ENCODE data around the gene H3-3A. TPM values are rescaled to one million over a fixed set of nuclear protein-coding genes. Genes with fewer than 3 reads are reported as not detected.
A peak's percentile ranks its signal among the peaks of the same experiment; 100 is the strongest.

H3-3A gene
- total RNA-seq, 1 donor from 2014 or later, result 214 TPM

- Histone ChIP-seq H3K27ac (peak overlapping the region; percentile 96 to 97), H3K36me3 (peaks cover 0 to 18% of the 10 kb centered on the region in 2 donors), H3K4me3 (peak overlapping the region; percentile 69 to 91), H3K27me3 (no peaks in the 10 kb centered on the region), H3K4me1 (peaks cover 0 to 27% of the 10 kb centered on the region in 2 donors), H3K9me3 (no peaks in the 10 kb centered on the region)
- peak; percentile 21 to 79 for DNase-seq (ENCODE audit: low spot score in 2 of 2)
- TF ChIP-seq CTCF (IDR thresholded peaks at IDR 0.05), result no peak
- intact Hi-C loops (cut with DNase I), result loop anchor here (1.0 to 5.0 kb wide), 5 partner anchors 28 to 180 kb away; partner anchors contain the start of genes ACBD3, SDE2 and TMEM63A
These were observed 517 bp upstream of the H3-3A start for GRCh38 chr1:226061841-226062557.

- Histone ChIP-seq H3K4me1 (peaks cover 0 to 38% of the 10 kb centered on the region in 2 donors), H3K27ac (peak overlapping the region; percentile 96 to 97), H3K36me3 (peaks cover 0 to 23% of the 10 kb centered on the region in 2 donors), H3K9me3 (no peaks in the 10 kb centered on the region), H3K4me3 (peak overlapping the region; percentile 69 to 91), H3K27me3 (no peaks in the 10 kb centered on the region)
- DNase-seq (ENCODE audit: low spot score in 2 of 2), result peak in 1 of 2 donors; percentile 67
- intact Hi-C loops (cut with DNase I), result loop anchor here (1.0 to 5.0 kb wide), 3 partner anchors 20 to 181 kb away; partner anchors contain the start of genes ACBD3 and TMEM63A
- no peak for TF ChIP-seq CTCF (IDR thresholded peaks at IDR 0.05)
These were observed 884 bp downstream of the H3-3A start for GRCh38 chr1:226063224-226063976.

DNA sequence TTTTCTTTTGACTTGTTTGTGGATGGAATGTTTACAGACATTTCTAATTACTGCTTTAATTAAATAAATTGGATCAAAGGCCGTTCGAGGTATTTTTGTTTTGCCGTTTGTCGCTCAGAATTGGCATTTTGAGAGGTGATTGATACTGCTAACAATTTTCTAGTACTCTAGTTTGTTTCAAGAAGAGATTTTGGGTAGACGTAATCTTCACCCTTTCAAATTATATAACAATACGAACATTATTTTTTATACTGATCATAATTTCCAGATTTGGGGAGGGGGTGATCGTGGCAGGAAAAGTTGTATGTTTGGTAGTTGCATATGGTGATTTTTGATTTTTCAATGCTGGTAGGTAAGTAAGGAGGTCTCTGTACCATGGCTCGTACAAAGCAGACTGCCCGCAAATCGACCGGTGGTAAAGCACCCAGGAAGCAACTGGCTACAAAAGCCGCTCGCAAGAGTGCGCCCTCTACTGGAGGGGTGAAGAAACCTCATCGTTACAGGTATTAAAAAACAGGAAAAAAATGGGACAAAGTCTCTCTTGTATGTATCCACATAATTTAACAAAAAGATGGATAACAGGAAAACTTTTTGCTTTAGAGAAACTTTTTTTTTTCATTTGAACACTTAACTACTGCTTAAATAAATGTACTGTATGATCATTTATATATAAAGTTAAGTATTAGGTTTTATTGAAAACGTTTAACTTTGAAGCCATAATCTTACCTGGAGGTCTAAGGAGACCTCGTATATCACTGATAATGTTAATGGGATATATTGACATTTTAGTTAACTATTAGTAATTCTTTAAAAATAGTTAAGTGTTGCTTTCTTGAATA is 1.7 kb downstream of the H3-3A start:
- Histone ChIP-seq H3K36me3 (peaks cover 3 to 31% of the 10 kb centered on the region in 2 donors), H3K4me3 (peak overlapping the region; percentile 69 to 91), H3K27ac (peak overlapping the region; percentile 96 to 97), H3K9me3 (no peaks in the 10 kb centered on the region), H3K27me3 (no peaks in the 10 kb centered on the region), H3K4me1 (peaks cover 0 to 39% of the 10 kb centered on the region in 2 donors)
- peak in 1 of 2 donors; percentile 64 for DNase-seq (ENCODE audit: low spot score in 2 of 2)
- intact Hi-C loops (cut with DNase I), result loop anchor here (1.0 to 5.0 kb wide), 4 partner anchors 19 to 182 kb away; partner anchors contain the start of genes ACBD3 and TMEM63A
- TF ChIP-seq CTCF (IDR thresholded peaks at IDR 0.05), result peak; percentile 63 to 83 (median 65)

GRCh38 chr1:226064816-226065248 is 2.3 kb downstream of the H3-3A start:
- Histone ChIP-seq H3K4me3 (peak overlapping the region; percentile 69 to 91), H3K9me3 (no peaks in the 10 kb centered on the region), H3K36me3 (peaks cover 8 to 37% of the 10 kb centered on the region in 2 donors), H3K27me3 (no peaks in the 10 kb centered on the region), H3K4me1 (peaks cover 0 to 39% of the 10 kb centered on the region in 2 donors), H3K27ac (peak overlapping the region in 1 of 2 donors; percentile 97)
- intact Hi-C loops (cut with DNase I), result loop anchor here (1.0 to 5.0 kb wide), 3 partner anchors 56 to 183 kb away; partner anchors contain the start of genes ACBD3 and TMEM63A
- peak in 1 of 2 donors; percentile 72 for DNase-seq (ENCODE audit: low spot score in 2 of 2)
- peak; percentile 60 to 69 (median 62) for TF ChIP-seq CTCF (IDR thresholded peaks at IDR 0.05)
